T-helper 2 cell (primary cell): ENCODE measurements around the gene TMEM151B.
"Not testable (repeated sequence)": the region's sequence is repeated elsewhere in the genome, so short reads cannot be mapped to it uniquely, and the experiment has no call there.

Experiments used
- DNase-seq, 5 experiments: peaks; one replicate each; pipeline versions ENCODE4 v3.0.0 to v3.0.0-alpha.2; 2012 to 2022

TMEM151B gene

DNA sequence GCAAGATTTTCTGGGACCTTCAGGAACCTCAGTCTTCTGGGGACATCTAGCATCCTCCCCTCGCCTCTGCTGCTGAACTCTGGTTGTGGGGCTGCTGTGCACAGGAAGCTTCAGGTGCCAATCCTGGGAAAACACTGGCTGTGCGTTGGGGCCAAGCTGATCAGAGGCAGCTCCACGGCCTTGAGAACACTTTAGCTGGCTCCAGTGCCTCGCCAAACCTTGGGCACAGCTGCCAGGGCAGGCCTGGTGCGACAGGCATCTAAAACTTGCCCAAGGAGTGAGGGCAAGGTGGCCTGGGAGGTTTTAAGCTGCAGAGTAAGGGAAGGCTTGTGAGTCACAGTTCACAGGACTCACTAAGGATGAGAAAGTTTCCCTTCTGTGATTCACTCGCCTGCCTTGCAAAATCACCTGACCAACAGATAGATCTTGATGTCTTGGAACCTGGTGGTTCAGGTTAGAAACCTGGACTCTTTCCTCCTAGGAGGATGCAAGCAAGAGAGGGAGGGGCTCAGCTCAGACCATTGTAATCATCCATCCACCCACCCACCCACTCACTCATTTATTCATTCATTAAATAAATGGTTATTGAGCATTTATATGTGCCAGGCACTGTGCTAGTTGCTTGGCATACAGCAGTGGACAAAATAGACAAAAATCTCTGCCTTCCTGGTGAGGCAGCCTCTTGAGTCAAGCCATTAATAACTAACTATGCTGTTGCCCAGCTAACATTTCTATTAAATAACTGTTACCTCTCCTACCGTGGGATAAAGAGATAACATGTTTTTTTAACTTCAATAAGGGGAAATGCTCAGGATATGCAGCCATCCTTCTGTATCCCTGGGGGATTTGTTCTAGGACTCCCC, 69.7 kb downstream of the TMEM151B start:
- DNase-seq = no peak

DNA sequence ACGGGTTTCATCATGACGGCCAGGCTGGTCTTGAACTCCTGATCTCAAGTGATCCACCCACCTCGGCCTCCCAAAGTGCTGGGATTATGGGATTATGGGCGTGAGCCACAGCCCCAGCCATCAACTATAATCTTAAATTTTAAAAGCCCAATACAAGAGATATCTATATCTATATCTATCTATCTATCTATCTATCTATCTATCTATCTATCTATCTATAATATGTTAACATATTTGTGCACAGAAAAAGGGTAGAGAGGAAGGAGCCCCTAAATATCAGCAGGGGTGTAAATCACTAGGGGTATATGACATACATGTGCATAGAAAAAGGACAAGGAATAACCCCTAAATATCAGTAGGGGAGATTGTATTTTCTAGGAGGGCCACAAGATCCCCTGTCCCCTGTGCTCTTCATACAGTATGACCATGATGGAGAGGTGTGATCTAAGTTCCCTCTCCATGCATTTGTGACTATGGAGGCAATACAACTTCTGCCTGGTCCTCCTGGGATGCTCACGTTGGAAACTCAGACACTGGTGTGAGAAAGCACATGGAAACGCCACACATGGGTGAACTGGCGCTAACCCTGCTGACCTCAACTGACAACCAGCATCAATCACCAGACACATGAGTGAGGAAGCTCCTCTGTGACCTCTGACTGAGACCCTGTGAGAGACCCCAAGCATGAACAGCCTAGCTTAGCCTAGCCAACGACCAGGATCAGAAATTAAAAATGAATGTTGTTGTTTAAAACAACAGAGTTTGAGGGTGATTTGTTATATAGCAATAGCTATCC, 71.0 kb downstream of the TMEM151B start:
- DNase-seq = no peak

DNA sequence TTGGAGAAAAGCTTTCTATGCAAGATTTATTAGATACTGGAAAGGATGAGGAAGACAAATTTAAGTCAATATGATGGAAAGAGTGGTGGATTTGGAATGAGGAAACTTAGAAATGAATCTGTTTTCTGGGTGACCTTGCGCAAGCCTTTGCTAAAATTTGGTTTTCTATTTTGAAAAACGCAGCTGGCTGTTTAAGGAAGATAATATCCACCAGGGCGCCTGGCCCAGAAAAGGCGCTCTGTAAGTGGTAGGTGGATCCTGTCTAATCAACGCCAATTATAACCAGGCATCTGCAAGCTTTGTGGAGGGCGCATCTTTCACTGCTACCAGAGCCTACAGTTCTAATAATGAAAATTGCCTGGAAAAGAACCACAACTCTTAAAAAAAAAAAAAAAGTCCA, 71.8 kb downstream of the TMEM151B start:
- no peak for DNase-seq

DNA sequence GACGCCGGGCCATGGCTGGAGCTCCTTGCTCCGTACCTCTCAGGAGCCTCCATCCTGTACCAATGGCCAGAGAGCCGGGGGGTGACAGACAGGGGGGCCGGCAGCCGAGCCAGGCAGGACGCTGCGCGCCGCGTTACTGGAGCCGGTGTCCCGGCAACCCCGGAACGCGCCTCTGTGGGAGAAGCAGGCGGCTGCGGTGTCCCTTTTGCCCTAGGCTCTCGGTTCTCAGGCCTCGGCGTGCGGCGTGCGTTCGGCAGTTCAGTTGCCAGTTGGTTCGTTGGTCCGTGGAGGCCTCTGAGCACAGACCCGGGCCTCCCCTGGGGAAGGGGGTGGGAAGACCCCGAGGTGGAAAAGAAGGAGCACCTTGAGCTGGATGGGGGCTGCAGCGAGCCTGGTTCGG, 72.2 kb downstream of the TMEM151B start, which contains the start of gene SPATS1:
TSS of gene SPATS1 (plus strand) at position 162 of the 400 bp plus-strand sequence. CDS start 446 bp downstream, outside the sequence.
- no peak for DNase-seq

DNA sequence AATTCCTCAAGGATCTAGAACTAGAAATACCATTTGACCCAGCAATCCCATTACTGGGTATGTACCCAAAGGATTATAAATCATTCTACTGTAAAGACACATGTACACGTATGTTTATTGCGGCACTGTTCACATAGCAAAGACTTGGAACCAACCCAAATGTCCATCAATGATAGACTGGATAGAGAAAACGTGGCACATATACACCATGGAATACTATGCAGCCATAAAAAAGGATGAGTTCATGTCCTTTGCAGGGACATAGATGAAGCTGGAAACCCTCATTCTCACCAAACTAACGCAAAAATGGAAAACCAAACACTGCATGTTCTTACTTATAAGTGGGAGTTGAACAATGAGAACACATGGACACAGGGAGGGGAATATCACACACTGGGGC, 76.6 kb downstream of the TMEM151B start:
- DNase-seq = not testable (repeated sequence)

DNA sequence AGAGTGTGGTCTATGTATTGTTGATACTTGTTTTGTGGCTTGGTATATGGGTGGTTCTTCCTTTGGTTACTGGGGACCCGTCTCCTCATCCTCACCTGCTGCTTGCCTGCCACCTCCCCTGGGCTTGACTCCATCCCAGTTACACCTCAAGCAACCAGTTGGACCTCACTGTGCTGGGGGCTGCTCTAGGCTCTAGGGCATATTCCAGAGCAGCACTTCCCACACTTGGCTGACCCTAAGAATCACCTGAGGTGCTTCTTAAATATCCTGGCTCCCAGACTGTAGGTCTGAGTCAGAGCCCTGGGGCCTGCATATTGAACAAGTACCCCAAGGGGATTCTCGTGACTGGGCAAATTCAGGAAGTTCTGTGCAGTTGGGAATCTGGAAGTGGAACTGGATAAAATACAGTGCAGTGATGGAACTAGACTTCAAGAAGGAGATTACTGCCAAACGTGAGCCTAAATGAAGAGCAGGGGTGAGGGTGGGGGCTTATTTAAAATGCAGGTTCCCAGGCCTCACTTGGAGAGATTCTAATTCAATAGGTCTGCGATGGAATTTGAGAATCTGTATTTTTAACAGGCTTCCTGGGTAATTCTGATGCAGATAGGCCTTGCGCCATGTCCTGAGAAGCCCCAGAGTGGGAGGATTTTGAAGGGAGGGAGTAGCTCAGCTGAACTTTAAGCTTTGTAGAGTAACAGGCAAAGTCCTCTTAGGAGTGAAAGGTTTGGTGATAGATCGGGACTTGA, 79.8 kb downstream of the TMEM151B start:
- no peak for DNase-seq

DNA sequence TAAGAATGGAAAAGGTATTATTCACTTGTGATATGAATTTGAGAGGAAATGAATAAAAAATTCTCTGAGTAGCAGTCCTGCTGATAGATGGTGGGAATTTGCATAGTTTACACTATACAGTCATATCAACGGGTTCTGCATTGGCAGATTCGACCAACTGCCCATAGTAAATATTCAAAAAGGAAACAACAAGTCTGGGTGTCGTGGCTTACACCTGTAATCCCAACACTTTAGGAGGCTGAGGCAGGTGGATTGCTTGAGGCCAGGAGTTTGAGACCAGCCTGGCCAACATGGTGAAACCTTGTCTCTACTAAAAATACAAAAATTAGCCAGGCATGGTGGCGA, 80.4 kb downstream of the TMEM151B start:
- not testable (repeated sequence) for DNase-seq

DNA sequence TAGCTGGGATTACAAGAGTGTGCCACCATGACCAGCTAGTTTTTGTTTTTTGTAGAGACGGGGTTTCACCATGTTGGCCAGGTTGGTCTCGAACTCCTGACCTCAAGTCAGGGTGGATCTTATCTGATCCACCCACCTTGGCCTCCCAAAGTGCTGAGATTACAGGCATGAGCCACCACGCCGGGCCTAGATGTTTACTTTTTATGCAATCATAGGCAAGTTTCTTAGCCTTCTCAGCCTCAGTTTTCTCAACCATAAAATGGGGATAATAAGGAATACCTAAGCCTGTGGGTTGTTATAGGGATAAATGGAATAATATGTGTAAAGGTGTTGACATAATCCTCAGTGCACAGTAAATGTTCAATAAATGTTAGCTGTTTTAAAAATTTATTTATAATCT, 82.0 kb downstream of the TMEM151B start:
- DNase-seq = no peak

DNA sequence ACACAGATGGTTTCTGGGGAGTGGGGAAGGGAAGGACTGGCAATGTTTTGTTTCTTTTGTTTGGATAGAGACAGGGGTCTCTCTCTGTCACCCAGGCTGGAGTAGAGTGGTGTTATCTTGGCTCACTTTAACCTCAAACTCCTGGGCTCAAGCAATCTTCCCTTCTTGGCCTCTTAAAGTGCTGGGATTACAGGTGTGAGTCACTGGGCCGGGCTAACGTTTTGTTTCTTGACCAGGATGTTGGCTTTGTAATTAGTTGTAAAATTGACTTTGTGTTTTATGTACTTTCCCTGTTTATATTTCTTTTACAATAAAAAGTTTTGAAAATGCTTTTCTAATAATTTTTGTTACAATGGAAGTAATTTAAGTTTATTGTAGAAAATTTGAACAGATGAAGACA, 83.1 kb downstream of the TMEM151B start:
- no peak for DNase-seq

DNA sequence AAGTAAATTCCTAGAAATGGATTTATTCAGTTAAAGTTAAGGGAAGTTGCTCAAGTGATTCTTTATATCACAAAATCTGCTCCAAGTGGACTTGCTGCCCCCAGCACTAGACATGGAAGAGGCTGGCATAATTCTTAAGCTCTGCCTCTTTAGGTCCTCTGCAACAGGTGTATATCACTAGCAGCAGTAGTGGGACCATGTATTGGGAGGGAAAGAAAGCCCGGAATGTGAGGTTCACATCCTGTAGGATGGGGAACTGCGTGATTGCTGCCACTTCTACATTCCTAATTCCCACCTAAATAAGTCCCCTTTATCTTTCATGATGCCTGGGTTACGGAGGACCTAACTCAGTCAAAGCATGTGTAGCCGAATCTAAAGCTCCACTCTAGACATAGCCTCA, 85.4 kb downstream of the TMEM151B start:
- DNase-seq = no peak

DNA sequence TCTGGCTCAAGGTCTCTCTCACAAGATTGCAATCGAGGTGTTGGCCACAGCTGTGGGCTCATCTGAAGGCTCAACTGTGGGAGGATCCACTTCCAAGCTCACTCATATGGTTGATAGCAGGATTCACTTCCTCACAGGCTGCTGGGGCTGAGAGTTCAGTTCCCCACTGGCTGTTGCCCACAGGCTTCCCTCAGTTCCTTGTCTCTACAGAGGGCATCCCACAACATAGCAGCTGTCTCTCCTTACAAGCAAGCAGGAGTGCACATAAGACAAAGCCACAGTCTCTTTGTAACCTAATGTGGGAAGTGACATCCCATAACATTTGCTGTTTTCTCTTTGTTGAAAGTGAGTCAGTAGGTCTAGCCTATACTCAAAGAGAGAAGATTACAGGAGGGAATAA, 86.2 kb downstream of the TMEM151B start:
- no peak for DNase-seq
